Fibroblast of villous mesenchyme (primary cell): ENCODE data around the gene EFNA1. TPM values are rescaled to one million over a fixed set of nuclear protein-coding genes. Genes with fewer than 3 reads are reported as not detected.

ENCODE experiments used
- DNase-seq: peaks from one replicate; pipeline ENCODE4 v3.0.0-alpha.2; 2010; ENCODE audit warnings: low read depth
- H3K4me3 ChIP-seq: 2 replicates; pipeline ENCODE4 v1.5.1; 2011; ENCODE audit warnings: low read depth, mild to moderate bottlenecking, low read length
- total RNA-seq: library from RNA; depleted of rRNA; stranded (reverse); fragments of >200 nt; gene quantifications from 2 replicates; pipeline ENCODE4 v1.2.3, GENCODE V29; 2012
- TF ChIP-seq, protein P1 (sequence below): IDR thresholded peaks from 2 replicates; pipeline ENCODE4 v1.5.1; 2012; ENCODE audit warnings: low read depth, mild to moderate bottlenecking, low read length; ENCODE audit not compliant: insufficient read depth

The EFNA1 gene
- total RNA-seq = not detected in 2 replicates

GRCh38 chr1:155127105-155127966 is at the start of gene EFNA1:
EFNA1 (plus strand) TSS chr1:155127876; CDS start chr1:155127978, 102 bp downstream.
- DNase-seq = peak; percentile 51
- peak within 1 kb of the TSS; percentile 60 for H3K4me3 ChIP-seq
- TF ChIP-seq, protein P1, sequence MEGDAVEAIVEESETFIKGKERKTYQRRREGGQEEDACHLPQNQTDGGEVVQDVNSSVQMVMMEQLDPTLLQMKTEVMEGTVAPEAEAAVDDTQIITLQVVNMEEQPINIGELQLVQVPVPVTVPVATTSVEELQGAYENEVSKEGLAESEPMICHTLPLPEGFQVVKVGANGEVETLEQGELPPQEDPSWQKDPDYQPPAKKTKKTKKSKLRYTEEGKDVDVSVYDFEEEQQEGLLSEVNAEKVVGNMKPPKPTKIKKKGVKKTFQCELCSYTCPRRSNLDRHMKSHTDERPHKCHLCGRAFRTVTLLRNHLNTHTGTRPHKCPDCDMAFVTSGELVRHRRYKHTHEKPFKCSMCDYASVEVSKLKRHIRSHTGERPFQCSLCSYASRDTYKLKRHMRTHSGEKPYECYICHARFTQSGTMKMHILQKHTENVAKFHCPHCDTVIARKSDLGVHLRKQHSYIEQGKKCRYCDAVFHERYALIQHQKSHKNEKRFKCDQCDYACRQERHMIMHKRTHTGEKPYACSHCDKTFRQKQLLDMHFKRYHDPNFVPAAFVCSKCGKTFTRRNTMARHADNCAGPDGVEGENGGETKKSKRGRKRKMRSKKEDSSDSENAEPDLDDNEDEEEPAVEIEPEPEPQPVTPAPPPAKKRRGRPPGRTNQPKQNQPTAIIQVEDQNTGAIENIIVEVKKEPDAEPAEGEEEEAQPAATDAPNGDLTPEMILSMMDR = no peak

DNA sequence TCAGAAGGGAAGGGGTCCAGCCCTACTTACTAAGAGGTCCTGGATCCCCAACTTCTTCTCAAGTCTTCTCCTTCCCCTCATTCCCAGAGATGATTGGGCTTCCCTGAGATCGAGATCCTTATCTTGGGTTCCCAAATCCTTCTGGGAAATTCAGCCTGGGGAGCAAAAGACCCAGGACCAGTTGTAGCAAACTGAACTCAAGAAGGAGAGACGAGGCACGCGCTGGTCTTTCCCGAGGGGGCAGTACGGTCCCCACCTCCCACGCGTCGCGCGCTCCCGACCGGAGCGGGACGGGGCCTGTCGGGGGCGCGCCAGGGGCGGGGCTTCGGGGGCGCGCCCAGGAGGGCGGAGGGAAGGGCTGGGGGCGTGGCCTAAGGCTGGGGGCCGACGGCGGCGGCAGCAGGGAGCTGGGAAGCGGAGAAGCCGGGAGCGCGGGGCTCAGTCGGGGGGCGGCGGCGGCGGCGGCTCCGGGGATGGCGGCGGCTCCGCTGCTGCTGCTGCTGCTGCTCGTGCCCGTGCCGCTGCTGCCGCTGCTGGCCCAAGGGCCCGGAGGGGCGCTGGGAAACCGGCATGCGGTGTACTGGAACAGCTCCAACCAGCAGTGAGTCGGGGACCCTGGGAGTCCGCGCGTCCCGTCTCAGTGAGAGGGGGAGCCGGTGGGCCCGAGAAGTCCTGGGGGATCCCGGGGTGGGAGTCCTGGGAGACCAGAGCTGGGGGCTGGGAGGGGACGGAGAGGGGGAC is 49.0 kb upstream of the EFNA1 start, which contains the start of gene EFNA3:
TSS of gene EFNA3 (plus strand) at position 369 of the 741 bp plus-strand sequence. CDS start at position 474, 105 bp downstream.
- DNase-seq = peak; percentile 43
- H3K4me3 ChIP-seq = peak within 1 kb of the TSS; percentile 51
- TF ChIP-seq, protein P1 = no peak

- no peak for DNase-seq
- H3K4me3 ChIP-seq = peak overlapping the region; percentile 51
- TF ChIP-seq, protein P1 = no peak
Observed at GRCh38 chr1:155079210-155079486, 48.5 kb upstream of the EFNA1 start.

DNA sequence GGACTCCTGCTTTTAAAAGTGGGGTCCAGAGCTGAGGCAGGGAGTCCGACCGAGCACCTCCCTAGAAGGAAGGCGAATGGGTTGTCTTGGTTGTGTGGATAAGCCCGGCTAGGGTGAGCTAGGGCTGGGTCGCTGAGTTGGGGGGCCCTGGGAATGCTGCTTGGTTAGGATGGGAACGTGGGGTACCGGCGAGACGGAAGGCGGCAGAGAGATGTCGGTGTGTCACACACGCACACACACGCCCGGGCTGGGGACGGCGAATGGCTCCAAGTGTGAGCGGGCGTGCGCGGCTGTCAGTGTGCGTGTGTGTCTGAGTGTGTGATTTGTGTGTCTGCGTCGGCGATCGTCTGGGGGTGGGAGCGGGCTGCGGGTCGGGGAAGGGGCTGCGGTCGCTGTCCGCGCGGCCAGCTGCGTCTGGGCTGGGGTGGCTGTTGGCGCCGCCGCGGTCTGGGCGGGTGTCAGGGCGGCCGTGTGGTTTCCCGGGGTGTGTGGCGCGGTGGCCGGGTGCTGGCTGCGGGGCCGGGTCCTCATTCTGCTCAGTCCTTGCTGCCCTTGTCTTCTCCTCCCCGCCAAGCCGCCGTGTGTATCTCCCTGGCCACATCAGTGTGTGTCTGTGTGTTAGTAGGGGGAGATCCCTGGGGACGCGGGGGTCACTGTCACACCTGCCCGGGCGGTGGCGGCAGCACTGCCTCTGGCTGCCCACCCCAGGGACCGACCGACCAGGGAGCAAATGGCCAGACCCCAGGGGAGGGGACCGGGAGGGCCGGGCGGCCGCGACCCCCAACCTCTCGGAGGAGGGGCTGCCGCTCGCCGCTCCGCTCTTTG is 48.0 kb upstream of the EFNA1 start:
- no peak overlapping the region for H3K4me3 ChIP-seq
- no peak for DNase-seq
- TF ChIP-seq, protein P1 = no peak

GRCh38 chr1:155080312-155081228 is 47.1 kb upstream of the EFNA1 start:
- no peak overlapping the region for H3K4me3 ChIP-seq
- DNase-seq = no peak
- TF ChIP-seq, protein P1 = no peak
